IPS-18c (cell line): ENCODE data around the gene BNC1.

Experiments used
- H3K4me3 ChIP-seq: 2 replicates; pipeline ENCODE4 v1.7.0; 2013; ENCODE audit warnings: low read depth, mild to moderate bottlenecking, low read length, moderate library complexity; ENCODE audit not compliant: insufficient read depth
- H3K9me3 ChIP-seq: one replicate; pipeline ENCODE4 v1.6.1; 2013; ENCODE audit warnings: mild to moderate bottlenecking, low read length, moderate library complexity; ENCODE audit not compliant: control insufficient read depth, insufficient read depth

BNC1 gene

DNA sequence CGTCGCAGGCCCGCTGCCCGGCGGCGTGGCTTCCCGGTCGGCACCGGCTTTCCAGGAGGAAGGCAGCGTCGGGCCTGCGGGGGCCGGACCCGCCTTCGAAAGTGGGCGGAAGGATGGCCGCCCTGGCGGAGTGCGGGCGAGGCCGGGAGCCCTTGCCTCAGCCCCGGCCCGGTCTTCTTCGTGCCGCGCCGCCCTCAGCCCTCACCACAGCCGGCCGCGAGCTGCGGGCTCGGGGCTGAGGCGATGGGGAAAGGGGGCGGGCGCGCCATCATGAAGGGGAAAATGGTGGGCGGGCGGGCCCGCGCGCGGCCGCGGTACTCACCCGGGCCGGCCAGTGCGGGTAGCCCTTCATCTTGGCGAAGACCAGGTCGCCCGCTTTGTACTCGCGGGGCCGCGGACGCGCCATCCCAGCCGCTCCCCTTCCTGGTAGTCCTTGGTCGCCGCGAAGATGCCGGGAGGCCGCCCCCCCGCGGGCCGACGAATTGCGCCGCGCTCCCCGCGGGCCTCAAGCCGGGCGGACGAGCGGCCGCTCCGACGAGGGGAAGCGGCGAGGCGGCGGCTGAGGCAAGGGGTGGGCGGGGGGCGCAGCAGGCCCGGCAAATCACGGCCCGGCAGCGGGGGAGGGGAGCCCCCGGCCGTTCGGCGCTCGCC is 77.3 kb downstream of the BNC1 start:
- H3K9me3 ChIP-seq, result no peaks in the 10 kb centered on the region
- H3K4me3 ChIP-seq, result peak overlapping the region; percentile 83

DNA sequence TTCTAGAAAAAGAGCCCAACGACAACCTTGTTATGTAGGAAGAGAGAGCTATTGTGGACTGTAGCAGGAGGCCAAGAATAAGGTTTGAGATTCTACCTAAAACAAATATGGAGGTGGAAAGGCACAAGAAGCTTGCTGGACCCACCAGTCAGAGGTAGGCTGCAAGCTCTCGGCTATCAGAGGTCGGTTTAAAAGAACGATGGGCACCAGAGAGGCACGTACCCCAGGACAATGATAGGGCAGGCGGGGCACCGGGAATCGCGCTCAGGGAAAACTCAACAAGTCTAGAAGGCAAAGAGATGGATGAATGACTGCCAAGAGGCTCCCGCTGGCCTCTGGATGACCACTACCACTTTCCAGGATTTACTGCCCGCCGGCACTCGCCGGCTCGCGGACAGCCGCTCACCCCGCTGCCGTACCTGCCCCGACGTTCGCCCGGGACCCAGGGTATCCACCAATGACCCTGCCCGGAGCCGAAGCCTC is 77.9 kb downstream of the BNC1 start:
- peak overlapping the region; percentile 83 for H3K4me3 ChIP-seq
- H3K9me3 ChIP-seq, result no peaks in the 10 kb centered on the region
